Stimulated activated naive CD4-positive, alpha-beta T cell treated with Interleukin-2 at 50 U/mL for 16 hours (primary cell): Measurements from ENCODE around the gene SZT2.

Experiments used
- DNase-seq: peaks from one replicate; lab custom pipeline; 2025; lab: John Stamatoyannopoulos, UW

Gene SZT2

DNA sequence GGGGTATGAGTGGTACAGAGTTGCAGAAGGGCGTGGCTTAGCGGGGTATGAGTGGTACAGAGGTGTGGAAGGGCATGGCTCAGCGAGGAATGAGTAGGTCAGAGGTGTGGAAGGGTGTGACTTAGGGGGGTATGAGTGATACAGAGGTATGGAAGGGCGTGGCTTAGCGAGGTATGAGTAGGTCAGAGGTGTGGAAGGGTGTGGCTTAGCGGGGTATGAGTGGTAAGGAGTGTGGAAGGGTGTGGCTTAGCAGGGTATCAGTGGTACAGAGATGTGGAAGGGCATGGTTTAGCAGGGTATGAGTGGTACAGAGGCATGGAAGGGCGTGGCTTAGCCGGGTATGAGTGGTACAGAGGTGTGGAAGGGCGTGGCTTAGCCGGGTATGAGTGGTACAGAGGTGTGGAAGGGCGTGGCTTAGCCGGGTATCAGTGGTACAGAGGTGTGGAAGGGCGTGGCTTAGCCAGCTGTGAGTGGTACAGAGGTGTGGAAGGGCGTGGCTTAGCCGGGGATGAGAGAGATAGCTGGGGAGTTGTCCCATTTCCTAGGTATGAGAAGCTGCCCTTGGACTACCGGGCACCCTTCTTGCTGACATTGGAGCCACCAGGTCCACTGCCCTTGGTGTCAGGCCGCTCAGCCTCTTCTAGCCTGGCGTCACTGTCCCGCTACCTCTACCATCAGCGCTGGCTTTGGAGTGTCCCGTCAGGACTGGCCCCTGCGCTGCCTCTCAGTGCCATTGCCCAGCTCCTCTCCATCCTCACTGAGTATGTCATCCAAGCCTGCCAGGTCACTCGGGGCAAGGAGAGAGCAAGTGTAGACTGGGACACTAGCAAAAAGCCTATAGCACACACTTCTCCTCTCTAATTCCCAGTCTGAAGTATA lies 34.2 kb downstream of the SZT2 start:
- no peak for DNase-seq

DNA sequence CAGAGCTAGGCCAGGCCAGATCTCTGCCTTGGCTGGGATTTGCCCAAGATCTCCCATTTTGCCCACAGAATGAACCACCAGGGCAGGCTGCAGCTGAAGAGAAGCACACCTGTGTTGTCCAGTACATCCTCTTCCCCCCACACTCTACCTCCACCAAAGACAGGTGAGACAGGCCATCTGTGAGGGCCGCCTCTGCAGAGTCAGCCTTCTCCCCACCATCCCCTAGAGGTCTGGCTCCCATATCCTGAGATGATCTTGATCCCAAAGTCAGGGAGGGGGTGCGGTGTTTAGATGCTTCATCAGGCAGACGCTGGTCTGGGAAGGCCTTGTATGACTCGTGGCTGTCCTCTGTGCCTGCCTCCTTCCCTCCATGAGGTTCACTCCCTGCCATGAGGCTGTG lies 35.3 kb downstream of the SZT2 start:
- DNase-seq = no peak

DNA sequence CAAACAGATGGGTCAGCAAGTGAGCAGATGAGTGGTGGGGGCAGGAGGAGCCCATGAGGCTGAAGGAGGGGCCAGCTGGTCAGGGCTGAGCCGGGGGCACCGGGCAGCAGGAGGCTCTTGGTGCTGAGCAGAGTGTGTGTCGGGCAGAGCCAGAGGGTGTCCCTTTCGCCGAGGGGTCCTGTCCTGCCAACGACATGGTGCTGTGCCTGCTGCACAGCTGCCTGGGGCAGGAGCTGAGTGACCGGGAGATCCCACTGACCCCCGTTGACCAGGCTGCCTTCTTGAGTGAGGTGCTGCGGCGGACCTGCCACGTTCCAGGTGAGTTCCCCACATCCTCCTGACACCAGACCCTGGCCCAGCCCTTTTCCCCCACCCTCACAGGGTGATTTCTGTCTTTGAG lies 36.5 kb downstream of the SZT2 start:
- DNase-seq = no peak

DNA sequence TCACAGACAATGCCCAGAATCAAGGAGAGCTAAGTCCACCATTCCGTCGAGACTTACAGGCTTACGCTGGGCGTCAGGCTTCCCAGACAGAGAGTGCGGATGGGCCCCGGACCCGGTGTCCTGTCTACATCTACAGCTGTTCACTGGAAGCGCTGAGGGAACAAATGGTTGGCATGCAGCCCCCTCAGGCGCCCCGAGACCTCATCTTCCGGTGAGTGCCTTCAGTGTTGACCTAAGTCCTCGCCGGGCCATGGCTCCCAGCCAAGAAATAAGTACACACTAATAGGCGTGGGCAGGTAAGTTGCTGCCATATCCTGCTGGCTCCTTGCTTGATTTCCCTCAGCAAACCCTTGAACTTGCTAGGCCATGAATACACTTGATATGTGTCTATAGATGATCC lies 37.8 kb downstream of the SZT2 start:
- DNase-seq = no peak

DNA sequence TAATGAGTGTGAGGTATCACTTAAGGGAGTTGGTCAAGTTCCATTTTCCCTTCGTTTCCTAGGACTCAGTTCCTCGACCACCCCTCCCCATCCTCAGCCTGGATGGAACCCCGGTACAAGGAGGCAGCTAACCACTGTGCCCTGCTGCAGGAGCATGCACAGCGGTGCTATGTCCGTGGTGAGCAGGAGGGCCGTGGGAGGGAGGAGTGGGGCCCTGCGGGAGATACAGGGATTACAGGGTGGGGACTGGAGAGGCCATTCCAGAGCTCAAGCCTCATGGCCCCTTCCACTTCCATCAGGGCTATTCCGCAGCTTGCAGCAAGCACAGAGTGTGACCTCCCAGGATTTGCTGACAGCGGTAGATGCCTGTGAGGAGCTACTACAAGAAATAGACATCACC lies 38.2 kb downstream of the SZT2 start:
- DNase-seq = no peak

DNA sequence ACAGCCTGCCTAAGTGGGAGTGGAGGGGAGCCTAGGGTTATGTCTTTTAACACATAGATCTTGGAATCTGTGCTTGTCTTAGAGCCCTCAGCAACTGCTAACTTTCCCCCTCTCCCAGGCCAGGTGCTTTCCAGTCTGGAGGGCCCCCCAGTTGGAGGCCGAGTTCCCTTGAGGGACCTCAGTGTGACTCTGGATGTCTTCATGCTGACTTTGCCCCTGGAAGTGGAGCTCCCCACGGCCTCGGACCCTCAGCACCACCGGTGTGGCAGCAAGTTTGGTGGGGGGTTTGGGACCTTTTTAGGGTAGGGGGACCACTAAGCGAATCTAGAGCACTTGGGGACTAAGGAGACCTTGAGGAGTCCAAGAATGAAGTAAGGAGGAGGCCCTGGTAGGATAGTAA lies 41.1 kb downstream of the SZT2 start:
- DNase-seq = no peak

DNA sequence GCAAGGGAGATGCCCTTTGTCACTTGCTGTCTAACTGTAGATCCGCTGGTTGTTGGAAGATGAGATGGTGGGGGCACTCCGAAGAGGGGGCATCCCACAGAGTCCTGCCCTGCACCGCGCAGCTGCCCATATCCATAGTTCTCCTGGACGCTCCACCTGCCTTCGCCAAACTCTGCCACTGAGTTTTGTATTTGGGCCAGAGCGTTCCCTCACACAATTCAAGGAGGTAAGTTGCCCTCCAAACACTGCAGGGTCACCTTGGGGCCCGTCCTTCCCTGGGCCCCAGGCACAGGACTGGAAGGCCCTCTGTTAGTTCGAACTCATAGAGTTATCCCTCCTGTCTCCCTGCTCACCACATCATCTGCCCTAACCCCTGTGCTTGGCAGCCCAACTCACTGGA lies 42.0 kb downstream of the SZT2 start:
- DNase-seq = no peak

DNA sequence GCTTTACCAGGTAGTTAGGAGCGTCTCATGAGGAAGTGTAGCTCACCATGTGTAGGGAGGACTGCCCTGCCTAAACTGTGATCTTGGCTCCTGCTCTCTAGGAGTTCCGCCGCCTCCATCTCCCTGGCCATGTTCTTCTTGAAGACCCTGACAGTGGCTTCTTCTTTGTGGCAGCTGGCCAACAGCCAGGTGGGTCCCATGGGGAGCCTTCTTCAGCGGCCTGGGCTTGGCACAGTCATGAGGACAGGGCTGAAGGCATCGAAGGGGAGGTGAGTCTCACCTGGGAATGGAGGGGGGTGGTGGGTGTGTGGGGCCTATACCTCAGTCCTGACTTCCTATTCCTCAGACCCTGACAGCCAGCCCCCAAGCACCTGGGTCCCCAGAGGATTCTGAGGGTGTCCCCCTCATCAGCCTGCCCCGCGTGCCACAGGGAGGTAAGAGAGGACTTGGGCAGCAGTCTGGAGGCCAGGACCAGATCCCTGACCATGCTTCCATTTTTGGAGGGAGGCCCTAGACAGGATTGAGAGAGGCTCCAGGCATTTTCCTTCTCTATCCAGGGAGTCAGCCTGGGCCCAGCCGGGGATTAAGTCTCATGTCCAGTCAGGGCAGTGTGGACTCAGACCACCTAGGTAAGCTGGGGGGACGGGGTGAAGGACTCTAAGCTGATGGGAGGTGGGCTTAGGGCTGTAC lies 42.6 kb downstream of the SZT2 start:
- DNase-seq = no peak

DNA sequence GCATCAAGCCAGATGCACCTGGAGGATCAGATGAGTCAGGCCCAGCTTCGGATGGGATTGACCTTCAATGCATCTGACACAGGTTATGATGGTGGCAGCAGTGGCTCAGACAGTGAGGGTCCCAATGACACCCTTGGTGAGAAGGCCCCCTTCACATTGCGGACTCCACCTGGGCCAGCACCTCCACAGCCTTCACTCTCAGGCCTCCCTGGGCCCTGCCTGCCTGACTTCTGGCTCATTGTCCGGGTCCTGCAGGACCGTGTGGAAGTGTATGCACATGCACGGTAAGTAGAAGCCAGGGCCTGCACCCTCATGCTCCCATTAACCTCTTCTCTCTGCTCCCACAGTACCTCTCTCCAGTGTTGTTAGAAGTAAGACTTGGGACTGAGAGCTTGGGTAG lies 43.2 kb downstream of the SZT2 start:
- DNase-seq = no peak

DNA sequence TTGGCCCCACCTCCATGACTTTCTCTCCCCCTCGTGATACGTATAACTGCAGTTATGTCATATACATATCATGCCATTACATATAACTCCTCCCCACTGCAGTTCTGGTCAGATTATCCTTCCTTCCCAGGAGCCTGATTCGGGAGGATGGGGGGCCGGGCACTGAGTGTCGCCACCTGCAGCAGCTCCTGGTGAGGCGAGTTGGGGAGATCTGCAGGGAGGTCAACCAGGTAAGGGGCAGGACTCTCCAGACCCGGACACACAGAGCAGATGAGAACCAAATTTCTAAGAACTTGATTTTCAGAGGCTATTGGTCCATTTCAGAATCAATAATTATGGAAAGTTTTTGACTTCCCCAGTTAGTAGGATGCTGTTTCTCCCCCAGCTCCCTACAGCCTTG lies 44.6 kb downstream of the SZT2 start:
- DNase-seq = no peak

DNA sequence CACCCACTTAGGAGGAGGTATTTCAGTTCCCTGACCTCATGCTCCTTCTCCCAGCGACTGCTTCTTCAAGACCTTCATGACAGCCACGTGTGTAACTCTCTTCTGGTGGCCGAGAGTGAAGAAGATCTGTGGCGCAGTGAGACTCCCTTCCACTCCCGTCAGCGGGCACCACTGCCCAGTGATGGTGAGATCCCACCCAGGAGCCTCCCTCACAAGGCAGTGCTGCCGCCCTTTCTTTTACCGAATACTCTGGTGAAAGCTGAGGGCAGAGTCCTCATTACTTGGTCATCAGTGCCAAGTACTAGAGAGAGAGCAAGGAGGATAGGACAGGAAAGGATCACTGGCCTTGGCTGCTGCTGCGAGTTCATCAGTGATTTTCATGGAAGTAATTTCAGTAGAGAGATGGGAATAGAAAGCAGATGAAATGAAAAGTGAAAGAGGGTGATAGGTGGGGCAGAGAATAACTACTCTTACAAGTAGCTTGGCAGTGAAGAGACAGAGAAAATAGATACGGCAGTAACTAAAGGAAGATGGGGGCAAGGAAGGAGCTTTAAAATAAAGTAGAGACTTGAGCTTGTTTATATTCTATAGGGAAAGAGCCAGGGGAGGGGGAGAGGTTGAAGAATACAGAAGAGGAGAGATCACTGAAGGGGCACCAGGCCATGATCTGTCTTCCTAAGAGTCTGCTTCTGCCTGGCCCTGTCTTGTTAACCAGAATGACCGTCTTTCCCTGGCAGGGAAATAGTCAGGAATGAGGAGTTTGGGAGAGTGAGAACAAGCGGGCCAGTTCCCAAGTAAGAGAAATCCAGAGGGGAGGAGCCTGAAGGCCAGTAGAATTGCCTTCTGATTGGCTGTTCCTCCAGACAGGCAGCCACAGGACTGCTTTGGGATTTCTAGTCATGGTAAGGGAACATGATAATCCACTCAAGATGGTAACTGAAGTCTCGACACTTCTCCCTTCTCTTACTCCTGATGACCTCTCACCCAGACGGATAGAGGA lies 45.7 kb downstream of the SZT2 start:
- DNase-seq = no peak

DNA sequence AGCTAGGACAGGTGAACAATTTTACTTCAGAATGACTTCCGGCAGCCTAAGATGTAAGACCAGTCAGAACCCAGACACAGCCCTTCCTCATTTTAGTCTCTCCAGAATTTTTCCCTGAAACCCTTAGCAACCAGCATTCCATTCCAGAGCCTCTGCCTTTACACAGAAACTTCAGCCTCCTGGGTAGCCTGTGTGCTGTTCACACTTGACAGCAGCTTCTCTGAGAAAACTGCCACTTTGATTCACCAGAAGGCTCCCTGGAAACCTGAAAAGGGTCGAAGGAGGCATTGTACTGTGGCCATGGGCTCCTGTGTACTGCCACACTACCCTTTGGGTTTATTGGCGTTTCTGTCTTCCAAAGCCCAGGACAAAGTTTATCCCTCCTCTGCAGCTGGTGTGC lies 46.7 kb downstream of the SZT2 start:
- no peak for DNase-seq

DNA sequence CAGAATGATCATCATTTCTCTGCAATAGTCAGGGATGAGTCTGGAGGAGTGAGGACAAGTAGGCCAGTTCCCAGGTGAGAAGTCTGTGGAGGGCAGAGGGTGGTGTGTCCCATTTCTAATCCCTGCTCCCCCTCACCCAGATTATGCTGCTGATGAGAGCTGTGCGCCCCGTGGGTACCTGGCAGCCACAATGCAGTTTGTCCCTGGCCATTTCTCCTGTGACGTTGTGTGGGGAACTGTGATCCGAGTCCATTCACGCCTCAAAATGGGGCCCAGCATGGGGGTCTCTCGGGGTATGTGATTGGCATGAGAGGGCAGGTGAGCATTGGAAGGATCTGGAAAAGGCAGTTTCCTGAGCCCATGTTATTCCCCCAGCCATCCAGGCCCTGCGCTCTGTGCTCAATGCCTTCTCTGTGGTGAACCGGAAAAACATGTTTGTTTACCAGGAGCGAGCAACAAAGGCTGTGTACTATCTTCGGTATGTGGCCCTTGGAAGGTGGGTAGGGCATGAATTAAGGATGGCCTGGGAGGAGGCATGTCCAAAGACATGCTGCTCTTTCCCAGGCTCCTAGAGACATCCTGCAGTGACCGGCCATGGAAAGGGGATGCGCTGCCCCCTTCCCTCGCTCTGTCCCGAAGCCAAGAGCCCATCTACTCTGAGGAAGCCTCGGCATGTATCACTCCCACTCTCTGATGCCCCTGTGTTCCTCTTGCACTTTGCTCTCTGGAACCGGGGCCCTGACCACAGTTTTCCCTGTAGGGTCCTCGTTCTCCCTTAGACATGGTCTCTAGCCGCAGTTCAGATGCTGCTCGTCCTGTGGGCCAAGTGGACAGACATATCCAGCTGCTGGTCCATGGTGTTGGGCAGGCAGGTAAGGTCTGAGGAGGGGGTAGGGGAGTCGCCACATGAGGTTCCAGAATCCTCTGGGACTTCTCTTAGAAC lies 47.6 kb downstream of the SZT2 start:
- no peak for DNase-seq

DNA sequence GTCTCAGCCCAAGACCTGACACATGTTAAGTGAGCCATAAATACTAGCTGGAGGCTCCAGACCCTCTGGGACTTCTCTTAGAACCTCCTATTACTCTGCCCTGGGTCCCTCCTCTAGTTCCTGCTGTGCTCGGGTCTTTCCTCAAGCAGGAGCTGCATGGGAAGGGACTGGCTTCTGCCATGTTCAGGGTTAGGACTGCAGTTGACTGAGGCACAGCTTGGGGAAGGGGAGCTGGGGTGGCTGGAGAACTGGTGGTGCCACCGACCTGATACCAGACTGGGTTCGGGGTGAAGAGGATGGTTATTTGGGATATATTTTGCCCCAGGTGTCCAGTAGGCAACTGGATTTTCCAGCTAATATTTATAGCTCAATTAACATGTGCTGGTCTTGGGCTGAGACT lies 48.3 kb downstream of the SZT2 start:
- DNase-seq = no peak

DNA sequence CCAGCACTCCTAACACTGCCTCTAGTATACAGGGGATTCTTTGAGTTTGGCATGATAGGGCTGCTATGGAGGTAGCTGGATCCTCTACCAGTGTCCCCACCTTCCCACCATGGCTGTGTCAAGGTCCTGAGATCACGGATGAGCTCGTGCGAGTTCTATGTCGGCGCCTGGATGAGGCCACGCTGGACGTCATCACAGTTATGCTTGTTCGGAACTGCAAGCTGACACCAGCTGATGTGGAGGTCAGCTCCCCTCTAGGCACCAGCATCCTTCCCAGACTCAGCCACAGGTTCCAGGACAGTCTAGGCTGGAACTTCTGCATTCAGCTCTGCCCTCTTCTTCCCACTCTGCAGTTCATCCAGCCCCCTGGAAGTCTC lies 48.9 kb downstream of the SZT2 start:
- no peak for DNase-seq

DNA sequence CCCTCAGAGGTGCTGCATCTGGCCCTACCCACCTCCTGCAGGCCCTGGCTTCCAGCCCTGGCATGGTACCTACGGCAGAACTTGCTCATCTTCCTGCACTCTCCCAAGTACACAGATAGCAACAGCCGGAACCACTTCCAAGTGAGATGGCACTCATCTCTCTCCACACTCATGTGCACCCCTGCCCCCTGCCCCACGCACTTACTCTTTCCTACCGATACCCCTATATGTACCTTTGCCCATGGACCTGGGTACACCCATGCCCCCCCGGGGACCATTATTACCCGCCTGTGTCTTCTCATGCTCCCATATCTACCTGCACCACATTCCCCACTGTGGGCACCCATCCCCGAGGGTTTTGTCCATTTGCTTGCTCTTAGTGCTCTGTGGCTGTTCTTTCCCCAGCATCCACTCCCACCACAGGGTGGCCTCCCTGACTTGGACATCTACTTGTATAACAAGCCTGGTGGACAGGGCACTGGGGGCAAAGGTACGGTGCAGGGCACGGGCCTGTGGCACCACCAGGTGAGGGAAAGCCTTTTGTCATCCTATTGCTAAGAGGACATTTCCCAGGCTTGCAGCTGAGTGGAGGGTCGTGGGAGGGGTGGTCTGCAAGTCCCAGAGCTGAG lies 49.4 kb downstream of the SZT2 start:
- no peak for DNase-seq

DNA sequence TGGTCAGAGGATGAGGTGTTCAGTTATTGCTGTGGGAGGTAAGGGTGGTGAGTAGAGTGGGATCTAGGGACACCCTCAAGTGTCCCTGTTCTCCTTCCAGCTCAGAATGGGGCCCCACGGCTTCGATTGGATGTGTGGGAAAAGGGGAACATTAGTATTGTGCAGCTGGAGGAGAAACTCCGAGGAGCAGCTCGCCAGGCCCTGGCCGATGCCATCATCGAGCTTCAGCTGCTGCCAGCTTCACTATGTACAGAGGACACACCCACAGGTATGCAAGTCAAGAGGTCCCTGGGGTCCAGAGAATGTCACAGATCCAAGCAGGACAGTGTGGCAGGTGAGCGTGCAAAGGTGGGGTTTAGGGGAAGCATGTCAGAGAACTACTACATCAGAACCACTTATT lies 50.1 kb downstream of the SZT2 start:
- no peak for DNase-seq

DNA sequence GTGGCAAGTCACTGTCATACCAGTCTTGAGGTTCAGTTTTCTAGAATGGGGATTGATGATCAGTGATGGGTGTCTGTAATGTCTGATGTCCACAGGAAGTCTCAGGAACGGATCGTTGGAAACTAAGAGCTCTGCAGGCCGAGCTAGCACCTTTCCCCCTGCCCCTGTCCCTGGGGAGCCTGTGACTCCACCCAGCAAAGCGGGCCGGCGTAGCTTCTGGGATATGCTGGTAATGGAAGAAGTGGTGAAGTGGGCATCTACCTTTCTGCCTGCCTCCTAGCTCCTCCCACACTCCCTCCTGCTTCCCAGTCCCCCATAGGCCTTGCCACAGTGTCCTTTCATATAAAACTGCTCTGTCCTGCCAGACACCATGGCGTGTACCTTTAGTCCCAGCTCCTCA lies 50.7 kb downstream of the SZT2 start:
- no peak for DNase-seq

DNA sequence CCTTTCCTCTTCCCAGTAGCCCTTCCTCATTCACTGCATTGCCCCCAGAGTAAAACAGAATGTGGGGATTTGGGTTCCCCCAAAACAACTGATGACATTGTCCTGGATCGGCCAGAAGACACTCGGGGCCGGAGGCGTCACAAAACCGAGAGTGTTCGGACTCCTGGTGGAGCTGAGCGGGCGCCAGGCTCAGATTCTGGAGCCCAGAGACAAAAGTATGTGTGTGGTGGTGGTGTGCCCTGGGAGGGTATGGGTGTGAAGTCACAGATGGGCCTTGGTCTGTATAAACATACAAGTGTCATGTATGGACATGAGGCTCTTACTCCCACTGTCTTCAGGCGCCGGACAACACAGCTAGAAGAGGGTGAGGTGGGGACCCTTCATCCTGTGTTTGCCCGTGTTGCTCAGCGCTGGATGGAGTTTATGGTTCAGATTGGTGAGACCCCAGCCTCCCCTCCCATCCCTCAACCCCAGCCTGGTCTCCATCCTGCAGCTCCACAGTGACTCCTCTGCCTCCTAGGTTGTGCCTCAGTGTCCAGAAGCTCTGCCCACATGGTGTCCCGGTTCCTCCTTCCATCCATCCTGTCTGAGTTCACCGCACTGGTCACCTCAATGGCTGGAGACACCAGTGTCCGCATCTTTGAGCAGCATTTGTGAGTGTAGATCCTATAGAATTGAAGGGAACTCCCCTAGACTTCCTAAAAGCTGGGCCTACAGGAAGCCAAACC lies 51.6 kb downstream of the SZT2 start:
- DNase-seq = no peak
